ENCODE results near the gene PCID2. TPM values are rescaled to one million over a fixed set of nuclear protein-coding genes. Genes with fewer than 3 reads are reported as not detected.

PCID2 gene
- total RNA-seq, 1 donor = 48.5 TPM

GRCh38 chr13:113168211-113168610 is 40.3 kb downstream of the PCID2 start:
- Histone ChIP-seq H3K4me1 (ENCODE audit: insufficient read depth, low read length) (no peaks in the 10 kb centered on the region), H2AFZ (ENCODE audit: low read length) (no peak overlapping the region), H3K36me3 (ENCODE audit: insufficient read depth, low read length) (peaks cover 26% of the 10 kb centered on the region), H3K27me3 (ENCODE audit: insufficient read depth, low read length) (peaks cover 4% of the 10 kb centered on the region), H3K27ac (ENCODE audit: low read depth, low read length) (no peak overlapping the region), H3K4me2 (ENCODE audit: insufficient read depth, low read length) (no peak overlapping the region), H3K9me3 (ENCODE audit: low read depth, low read length) (no peaks in the 10 kb centered on the region), H4K20me1 (ENCODE audit: insufficient read depth, low read length) (no peaks in the 10 kb centered on the region), H3K79me2 (ENCODE audit: insufficient read depth, low read length) (no peaks in the 10 kb centered on the region), H3K4me3 (ENCODE audit: insufficient read depth, low read length) (no peak overlapping the region)
- peak; percentile 44 for DNase-seq (ENCODE audit: insufficient read length, low spot score, missing footprints)
- TF ChIP-seq, protein P1, sequence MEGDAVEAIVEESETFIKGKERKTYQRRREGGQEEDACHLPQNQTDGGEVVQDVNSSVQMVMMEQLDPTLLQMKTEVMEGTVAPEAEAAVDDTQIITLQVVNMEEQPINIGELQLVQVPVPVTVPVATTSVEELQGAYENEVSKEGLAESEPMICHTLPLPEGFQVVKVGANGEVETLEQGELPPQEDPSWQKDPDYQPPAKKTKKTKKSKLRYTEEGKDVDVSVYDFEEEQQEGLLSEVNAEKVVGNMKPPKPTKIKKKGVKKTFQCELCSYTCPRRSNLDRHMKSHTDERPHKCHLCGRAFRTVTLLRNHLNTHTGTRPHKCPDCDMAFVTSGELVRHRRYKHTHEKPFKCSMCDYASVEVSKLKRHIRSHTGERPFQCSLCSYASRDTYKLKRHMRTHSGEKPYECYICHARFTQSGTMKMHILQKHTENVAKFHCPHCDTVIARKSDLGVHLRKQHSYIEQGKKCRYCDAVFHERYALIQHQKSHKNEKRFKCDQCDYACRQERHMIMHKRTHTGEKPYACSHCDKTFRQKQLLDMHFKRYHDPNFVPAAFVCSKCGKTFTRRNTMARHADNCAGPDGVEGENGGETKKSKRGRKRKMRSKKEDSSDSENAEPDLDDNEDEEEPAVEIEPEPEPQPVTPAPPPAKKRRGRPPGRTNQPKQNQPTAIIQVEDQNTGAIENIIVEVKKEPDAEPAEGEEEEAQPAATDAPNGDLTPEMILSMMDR (IDR thresholded peaks at IDR 0.05; ENCODE audit: extremely low read depth, low read depth, low read length) = no peak

DNA sequence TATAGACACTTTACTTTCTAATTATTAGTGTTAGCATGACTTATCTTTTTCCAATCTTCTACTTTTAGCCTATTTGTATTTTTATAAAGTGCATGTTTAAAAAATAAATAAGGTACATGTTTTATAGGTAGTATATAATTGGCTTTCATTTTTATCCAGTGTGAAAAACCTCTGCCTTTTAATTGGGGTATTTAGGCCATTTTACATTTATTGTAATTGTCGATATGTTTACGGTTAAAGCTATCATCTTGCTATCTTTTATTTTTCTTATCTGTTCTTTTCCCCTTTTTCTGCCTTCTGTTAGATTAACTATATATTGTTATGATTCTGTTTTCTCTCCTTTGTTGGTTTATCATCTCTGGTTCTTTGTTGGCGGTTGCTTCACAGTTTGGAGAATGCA is 40.9 kb downstream of the PCID2 start:
- DNase-seq (ENCODE audit: insufficient read length, low spot score, missing footprints) = no peak
- Histone ChIP-seq H3K4me1 (ENCODE audit: insufficient read depth, low read length) (no peaks in the 10 kb centered on the region), H3K27me3 (ENCODE audit: insufficient read depth, low read length) (peaks cover 10% of the 10 kb centered on the region), H3K4me2 (ENCODE audit: insufficient read depth, low read length) (no peak overlapping the region), H3K79me2 (ENCODE audit: insufficient read depth, low read length) (no peaks in the 10 kb centered on the region), H3K27ac (ENCODE audit: low read depth, low read length) (no peak overlapping the region), H3K9me3 (ENCODE audit: low read depth, low read length) (no peaks in the 10 kb centered on the region), H3K4me3 (ENCODE audit: insufficient read depth, low read length) (no peak overlapping the region), H4K20me1 (ENCODE audit: insufficient read depth, low read length) (no peaks in the 10 kb centered on the region), H3K36me3 (ENCODE audit: insufficient read depth, low read length) (peaks cover 26% of the 10 kb centered on the region), H2AFZ (ENCODE audit: low read length) (no peak overlapping the region)
- TF ChIP-seq, protein P1 (IDR thresholded peaks at IDR 0.05; ENCODE audit: extremely low read depth, low read depth, low read length) = no peak

DNA sequence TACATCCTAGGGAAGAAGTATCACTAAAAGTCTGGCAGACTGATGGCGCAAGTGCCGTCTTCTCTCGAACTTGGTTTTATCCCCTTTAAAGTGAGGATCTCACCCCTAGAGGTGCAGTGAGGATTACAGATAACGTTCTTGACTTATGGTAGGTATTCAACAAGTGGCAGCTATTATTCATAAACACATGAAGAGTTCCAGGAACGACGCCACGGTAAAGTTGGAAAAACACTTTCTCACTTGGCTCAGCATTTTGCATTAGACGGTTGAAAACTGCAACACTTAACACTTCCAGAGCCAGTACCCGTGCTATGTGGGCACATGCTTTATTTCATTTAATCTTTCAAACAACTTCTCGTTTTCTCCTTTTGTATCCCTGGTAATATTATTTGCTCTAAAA is 41.3 kb downstream of the PCID2 start:
- Histone ChIP-seq H3K4me2 (ENCODE audit: insufficient read depth, low read length) (no peak overlapping the region), H3K27me3 (ENCODE audit: insufficient read depth, low read length) (peaks cover 10% of the 10 kb centered on the region), H2AFZ (ENCODE audit: low read length) (no peak overlapping the region), H3K9me3 (ENCODE audit: low read depth, low read length) (no peaks in the 10 kb centered on the region), H4K20me1 (ENCODE audit: insufficient read depth, low read length) (no peaks in the 10 kb centered on the region), H3K4me3 (ENCODE audit: insufficient read depth, low read length) (no peak overlapping the region), H3K79me2 (ENCODE audit: insufficient read depth, low read length) (no peaks in the 10 kb centered on the region), H3K4me1 (ENCODE audit: insufficient read depth, low read length) (no peaks in the 10 kb centered on the region), H3K36me3 (ENCODE audit: insufficient read depth, low read length) (peaks cover 24% of the 10 kb centered on the region), H3K27ac (ENCODE audit: low read depth, low read length) (no peak overlapping the region)
- DNase-seq (ENCODE audit: insufficient read length, low spot score, missing footprints) = no peak
- TF ChIP-seq, protein P1 (IDR thresholded peaks at IDR 0.05; ENCODE audit: extremely low read depth, low read depth, low read length) = no peak

- peak; percentile 44 for DNase-seq (ENCODE audit: insufficient read length, low spot score, missing footprints)
- Histone ChIP-seq H3K4me1 (ENCODE audit: insufficient read depth, low read length) (no peaks in the 10 kb centered on the region), H4K20me1 (ENCODE audit: insufficient read depth, low read length) (no peaks in the 10 kb centered on the region), H3K4me2 (ENCODE audit: insufficient read depth, low read length) (no peak overlapping the region), H3K9me3 (ENCODE audit: low read depth, low read length) (no peaks in the 10 kb centered on the region), H3K79me2 (ENCODE audit: insufficient read depth, low read length) (no peaks in the 10 kb centered on the region), H3K4me3 (ENCODE audit: insufficient read depth, low read length) (no peak overlapping the region), H3K36me3 (ENCODE audit: insufficient read depth, low read length) (peaks cover 19% of the 10 kb centered on the region), H2AFZ (ENCODE audit: low read length) (no peak overlapping the region), H3K27me3 (ENCODE audit: insufficient read depth, low read length) (peaks cover 10% of the 10 kb centered on the region), H3K27ac (ENCODE audit: low read depth, low read length) (no peak overlapping the region)
- TF ChIP-seq, protein P1 (IDR thresholded peaks at IDR 0.05; ENCODE audit: extremely low read depth, low read depth, low read length) = no peak
Measured at GRCh38 chr13:113166681-113167080, 41.8 kb downstream of the PCID2 start.
